CD14-positive monocyte (primary cell): ENCODE measurements around the gene EPB41L2. TPM values are rescaled to one million over a fixed set of nuclear protein-coding genes. Genes with fewer than 3 reads are reported as not detected.
A peak's percentile ranks its signal among the peaks of the same experiment; 100 is the strongest.

ENCODE experiments used
- DNase-seq, 3 donors: peaks; one replicate each; pipeline ENCODE4 v3.0.0-alpha.2; 2011 to 2022
- H2AFZ ChIP-seq: 2 replicates; pipeline ENCODE4 v1.6.0; 2012; ENCODE audit warnings: mild to moderate bottlenecking, low read depth, low read length, inconsistent platforms; ENCODE audit not compliant: insufficient read depth, poor library complexity, severe bottlenecking
- H3K27ac ChIP-seq, 2 donors: 1 replicate in 1 of 2; 2 replicates in 1 of 2; pipeline ENCODE4 v1.5.1; 2012 to 2013; ENCODE audit warnings: low read length in 2 of 2, control low read depth in 1 of 2, inconsistent platforms in 1 of 2, low read depth in 1 of 2, mild to moderate bottlenecking in 1 of 2
- H3K27me3 ChIP-seq, 2 donors: one replicate each; pipeline versions ENCODE4 v1.6.0 to v1.6.1; 2011 to 2013; ENCODE audit warnings: low read length in 2 of 2; ENCODE audit not compliant: control insufficient read depth in 2 of 2, insufficient read depth in 2 of 2
- H3K36me3 ChIP-seq, 2 donors: replicated peaks in 1 of 2; 1 replicate in 1 of 2; 2 replicates in 1 of 2; pipeline versions ENCODE4 v1.5.1 to v1.6.1; 2012 to 2013; ENCODE audit warnings: low read length in 2 of 2, control low read depth in 1 of 2, inconsistent platforms in 1 of 2, mild to moderate bottlenecking in 1 of 2; ENCODE audit not compliant: insufficient read depth in 2 of 2, control insufficient read depth in 1 of 2
- H3K4me1 ChIP-seq, 2 donors: 1 replicate in 1 of 2; 2 replicates in 1 of 2; pipeline versions ENCODE4 v1.5.1 to v1.6.1; 2012 to 2013; ENCODE audit warnings: low read length in 2 of 2, control low read depth in 1 of 2, inconsistent platforms in 1 of 2, mild to moderate bottlenecking in 1 of 2, moderate library complexity in 1 of 2; ENCODE audit not compliant: insufficient read depth in 2 of 2, control insufficient read depth in 1 of 2
- H3K4me2 ChIP-seq: replicated peaks from 2 replicates; pipeline ENCODE3; 2012; ENCODE audit warnings: low read length, moderate library complexity, mild to moderate bottlenecking; ENCODE audit not compliant: poor library complexity, severe bottlenecking; ENCODE audit errors: extremely low read depth
- H3K4me3 ChIP-seq, 3 experiments: fragments of 200-600 bp in 1 of 3; sonication (generic) in 1 of 3; replicated peaks in 1 of 3; 1 replicate in 2 of 3; 2 replicates in 1 of 3; pipeline ENCODE4 v1.5.1; 2011 to 2013; ENCODE audit warnings: low read length in 3 of 3, mild to moderate bottlenecking in 3 of 3, control low read depth in 2 of 3, low read depth in 2 of 3, inconsistent platforms in 1 of 3, moderate library complexity in 1 of 3
- H3K79me2 ChIP-seq: 2 replicates; pipeline ENCODE4 v1.6.0; 2012; ENCODE audit warnings: mild to moderate bottlenecking, control low read depth, inconsistent platforms, low read length, moderate library complexity; ENCODE audit not compliant: insufficient read depth
- H3K9ac ChIP-seq: 2 replicates; pipeline ENCODE4 v1.6.0; 2017; ENCODE audit warnings: low read length, mild to moderate bottlenecking; ENCODE audit not compliant: insufficient read depth, poor library complexity, severe bottlenecking
- H3K9me3 ChIP-seq, 2 donors: replicated peaks in 1 of 2; 1 replicate in 1 of 2; 2 replicates in 1 of 2; pipeline versions ENCODE4 v1.5.1 to v1.6.1; 2012 to 2013; ENCODE audit warnings: low read length in 2 of 2, control low read depth in 1 of 2; ENCODE audit not compliant: control insufficient read depth in 1 of 2, insufficient read depth in 1 of 2
- H4K20me1 ChIP-seq: 2 replicates; pipeline ENCODE4 v1.6.0; 2012; ENCODE audit warnings: mild to moderate bottlenecking, low read length, control low read depth, moderate library complexity; ENCODE audit not compliant: insufficient read depth
- H3K27ac Mint-ChIP-seq, 7 donors: one replicate each; pipeline ENCODE4 v1.8.0; 2020; ENCODE audit warnings: mild to moderate bottlenecking in 7 of 7, mixed read lengths in 7 of 7, moderate library complexity in 6 of 7, inconsistent platforms in 2 of 7
- H3K27me3 Mint-ChIP-seq, 3 donors: one replicate each; pipeline ENCODE4 v1.8.0; 2021 to 2022; ENCODE audit warnings: low read depth in 3 of 3, mild to moderate bottlenecking in 3 of 3, mixed read lengths in 3 of 3, moderate library complexity in 3 of 3, inconsistent platforms in 1 of 3
- H3K36me3 Mint-ChIP-seq, 2 donors: one replicate each; pipeline ENCODE4 v1.8.0; 2020; ENCODE audit warnings: mixed read lengths in 2 of 2, inconsistent platforms in 1 of 2, mild to moderate bottlenecking in 1 of 2
- H3K4me1 Mint-ChIP-seq: one replicate; pipeline ENCODE4 v1.8.0; 2020; ENCODE audit warnings: mild to moderate bottlenecking, mixed read lengths
- H3K4me3 Mint-ChIP-seq, 2 donors: one replicate each; pipeline ENCODE4 v1.8.0; 2020; ENCODE audit warnings: mild to moderate bottlenecking in 2 of 2, mixed read lengths in 2 of 2, moderate library complexity in 1 of 2
- H3K9me3 Mint-ChIP-seq, 7 donors: one replicate each; pipeline ENCODE4 v1.8.0; 2020 to 2022; ENCODE audit warnings: mixed read lengths in 7 of 7, mild to moderate bottlenecking in 6 of 7, moderate library complexity in 6 of 7, inconsistent platforms in 2 of 7
- WGBS: methylation state at CpG from one replicate; pipeline ENCODE4 v1.1.5; 2013; ENCODE audit warnings: missing lambda C conversion rate; ENCODE audit not compliant: insufficient coverage; 5-methylcytosine and 5-hydroxymethylcytosine counted together
- intact Hi-C, 2 donors: fragments of 100-400 bp; cut with micrococcal nuclease; formaldehyde crosslinking; loops; one replicate each; pipeline versions ENCODE4 v1.15.0 to v1.15.1; 2023
- polyA plus RNA-seq, 3 donors: library from polyadenylated mRNA; depleted of rRNA in 1 of 3; unstranded in 2 of 3; stranded (reverse) in 1 of 3; fragments of 300-500 nt in 2 of 3; fragments of >200 nt in 1 of 3; fragmentation: Illumina TruSeq in 2 of 3; gene quantifications; 1 replicate in 2 of 3; 2 replicates in 1 of 3; pipeline ENCODE4 v1.2.3, GENCODE V29; 2012 to 2021
- TF ChIP-seq, protein P1 (sequence below): fragments of 200-600 bp; IDR thresholded peaks from one replicate; pipeline ENCODE4 v1.8.0; 2022; ENCODE audit warnings: antibody characterized with exemption, mild to moderate bottlenecking

EPB41L2 gene
- polyA plus RNA-seq, 3 donors: 3.4 to 7.2 (median 4.6) TPM

DNA sequence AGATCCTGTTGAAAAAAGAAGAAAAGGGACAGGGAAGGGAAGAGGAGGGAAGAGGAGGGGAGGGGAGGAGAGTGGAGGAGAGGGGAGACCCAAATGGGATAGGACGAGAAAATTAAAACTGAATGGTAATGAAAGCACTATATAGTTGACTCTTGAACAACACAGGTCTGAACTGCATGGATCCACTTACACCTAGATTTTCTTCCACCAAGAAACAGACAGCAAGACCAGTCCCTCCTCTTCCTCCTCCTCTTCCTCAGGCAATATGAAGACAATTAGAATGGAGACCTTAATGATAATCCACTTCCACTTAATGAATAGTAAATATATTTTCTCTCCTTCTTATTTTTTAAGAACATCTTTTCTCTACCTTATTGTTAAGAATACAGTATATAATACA, 113.5 kb downstream of the EPB41L2 start:
- peaks cover 0 to 10% of the 10 kb centered on the region in 2 donors for H3K36me3 Mint-ChIP-seq
- Histone ChIP-seq H3K27me3 (no peaks in the 10 kb centered on the region), H3K36me3 (no peaks in the 10 kb centered on the region), H3K9me3 (no peaks in the 10 kb centered on the region), H2AFZ (no peak overlapping the region), H3K4me3 (no peak overlapping the region), H3K79me2 (no peaks in the 10 kb centered on the region), H3K4me1 (no peaks in the 10 kb centered on the region), H3K9ac (no peak overlapping the region), H3K27ac (no peak overlapping the region), H4K20me1 (no peaks in the 10 kb centered on the region), H3K4me2 (no peak overlapping the region)
- TF ChIP-seq, protein P1, sequence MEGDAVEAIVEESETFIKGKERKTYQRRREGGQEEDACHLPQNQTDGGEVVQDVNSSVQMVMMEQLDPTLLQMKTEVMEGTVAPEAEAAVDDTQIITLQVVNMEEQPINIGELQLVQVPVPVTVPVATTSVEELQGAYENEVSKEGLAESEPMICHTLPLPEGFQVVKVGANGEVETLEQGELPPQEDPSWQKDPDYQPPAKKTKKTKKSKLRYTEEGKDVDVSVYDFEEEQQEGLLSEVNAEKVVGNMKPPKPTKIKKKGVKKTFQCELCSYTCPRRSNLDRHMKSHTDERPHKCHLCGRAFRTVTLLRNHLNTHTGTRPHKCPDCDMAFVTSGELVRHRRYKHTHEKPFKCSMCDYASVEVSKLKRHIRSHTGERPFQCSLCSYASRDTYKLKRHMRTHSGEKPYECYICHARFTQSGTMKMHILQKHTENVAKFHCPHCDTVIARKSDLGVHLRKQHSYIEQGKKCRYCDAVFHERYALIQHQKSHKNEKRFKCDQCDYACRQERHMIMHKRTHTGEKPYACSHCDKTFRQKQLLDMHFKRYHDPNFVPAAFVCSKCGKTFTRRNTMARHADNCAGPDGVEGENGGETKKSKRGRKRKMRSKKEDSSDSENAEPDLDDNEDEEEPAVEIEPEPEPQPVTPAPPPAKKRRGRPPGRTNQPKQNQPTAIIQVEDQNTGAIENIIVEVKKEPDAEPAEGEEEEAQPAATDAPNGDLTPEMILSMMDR: no peak
- H3K4me1 Mint-ChIP-seq: peaks cover 6% of the 10 kb centered on the region
- WGBS: no CpG with 5 or more reads among the region's 1 CpG
- intact Hi-C loops: no loop called here
- no peak for DNase-seq
- no peak overlapping the region for H3K27ac Mint-ChIP-seq
- H3K4me3 Mint-ChIP-seq: no peak overlapping the region
- peaks cover 0 to 14% (median 4%) of the 10 kb centered on the region in 7 donors for H3K9me3 Mint-ChIP-seq
- peaks cover 0 to 2% (median 1%) of the 10 kb centered on the region in 3 donors for H3K27me3 Mint-ChIP-seq

DNA sequence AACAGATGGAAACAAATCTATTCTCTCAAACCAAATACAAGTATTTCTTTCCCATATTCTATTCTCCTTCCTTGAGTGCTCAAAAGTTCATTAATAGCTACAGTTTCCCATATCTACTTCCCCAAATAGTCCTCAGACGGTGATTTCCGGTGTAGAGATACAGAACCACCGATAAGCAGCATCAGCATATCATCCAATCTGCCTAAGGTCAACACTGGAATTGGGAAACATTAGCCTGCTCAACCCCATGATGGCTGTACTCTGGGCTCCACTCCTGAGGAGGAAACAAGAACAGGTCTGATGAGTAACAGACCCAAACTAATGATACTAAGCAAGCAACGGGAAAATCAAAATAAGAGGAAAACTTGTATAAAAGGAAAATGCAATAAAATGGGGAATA, 115.6 kb downstream of the EPB41L2 start:
- peaks cover 0 to 6% of the 10 kb centered on the region in 2 donors for H3K36me3 Mint-ChIP-seq
- no peaks in the 10 kb centered on the region for H4K20me1 ChIP-seq
- no peaks in the 10 kb centered on the region for H3K4me1 ChIP-seq
- H3K4me3 Mint-ChIP-seq: no peak overlapping the region
- intact Hi-C loops: no loop called here
- H3K9me3 ChIP-seq: no peaks in the 10 kb centered on the region
- no peak overlapping the region for H3K27ac ChIP-seq
- no peaks in the 10 kb centered on the region for H3K27me3 ChIP-seq
- H2AFZ ChIP-seq: no peak overlapping the region
- H3K27ac Mint-ChIP-seq: no peak overlapping the region
- no CpG with 5 or more reads among the region's 4 CpGs for WGBS
- peaks cover 0 to 2% (median 0%) of the 10 kb centered on the region in 3 donors for H3K27me3 Mint-ChIP-seq
- no peak overlapping the region for H3K4me2 ChIP-seq
- peaks cover 6% of the 10 kb centered on the region for H3K4me1 Mint-ChIP-seq
- TF ChIP-seq, protein P1: no peak
- H3K9me3 Mint-ChIP-seq: peaks cover 0 to 2% (median under 1%) of the 10 kb centered on the region in 7 donors
- peak in 1 of 3 donors; percentile 3 for DNase-seq
- no peaks in the 10 kb centered on the region for H3K79me2 ChIP-seq
- H3K4me3 ChIP-seq: no peak overlapping the region
- no peak overlapping the region for H3K9ac ChIP-seq
- no peaks in the 10 kb centered on the region for H3K36me3 ChIP-seq
